ENCODE measurements around the gene EHD4. TPM values are rescaled to one million over a fixed set of nuclear protein-coding genes. Genes with fewer than 3 reads are reported as not detected.
A peak's percentile ranks its signal among the peaks of the same experiment; 100 is the strongest.

The EHD4 gene
- total RNA-seq, 1 donor from 2014 or later, result 18.8 TPM

GRCh38 chr15:41882689-41883483, 89.5 kb downstream of the EHD4 start:
- TF ChIP-seq, protein P1, sequence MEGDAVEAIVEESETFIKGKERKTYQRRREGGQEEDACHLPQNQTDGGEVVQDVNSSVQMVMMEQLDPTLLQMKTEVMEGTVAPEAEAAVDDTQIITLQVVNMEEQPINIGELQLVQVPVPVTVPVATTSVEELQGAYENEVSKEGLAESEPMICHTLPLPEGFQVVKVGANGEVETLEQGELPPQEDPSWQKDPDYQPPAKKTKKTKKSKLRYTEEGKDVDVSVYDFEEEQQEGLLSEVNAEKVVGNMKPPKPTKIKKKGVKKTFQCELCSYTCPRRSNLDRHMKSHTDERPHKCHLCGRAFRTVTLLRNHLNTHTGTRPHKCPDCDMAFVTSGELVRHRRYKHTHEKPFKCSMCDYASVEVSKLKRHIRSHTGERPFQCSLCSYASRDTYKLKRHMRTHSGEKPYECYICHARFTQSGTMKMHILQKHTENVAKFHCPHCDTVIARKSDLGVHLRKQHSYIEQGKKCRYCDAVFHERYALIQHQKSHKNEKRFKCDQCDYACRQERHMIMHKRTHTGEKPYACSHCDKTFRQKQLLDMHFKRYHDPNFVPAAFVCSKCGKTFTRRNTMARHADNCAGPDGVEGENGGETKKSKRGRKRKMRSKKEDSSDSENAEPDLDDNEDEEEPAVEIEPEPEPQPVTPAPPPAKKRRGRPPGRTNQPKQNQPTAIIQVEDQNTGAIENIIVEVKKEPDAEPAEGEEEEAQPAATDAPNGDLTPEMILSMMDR (conservative IDR thresholded peaks at IDR 0.05), result no peak
- Mint-ChIP-seq H3K9me3 (no peaks in the 10 kb centered on the region), H3K36me3 (no peaks in the 10 kb centered on the region), H3K4me3 (no peak overlapping the region), H3K4me1 (ENCODE audit: unreplicated experiment) (peaks cover 9% of the 10 kb centered on the region), H3K27ac (no peak overlapping the region), H3K27me3 (peaks cover 31% of the 10 kb centered on the region)
- DNase-seq (ENCODE audit: extremely low spot score, unreplicated experiment), result no peak

- DNase-seq (ENCODE audit: extremely low spot score, unreplicated experiment), result no peak
- no peak overlapping the region for H3K27ac Mint-ChIP-seq
- peaks cover 31% of the 10 kb centered on the region for H3K27me3 Mint-ChIP-seq
- TF ChIP-seq, protein P1 (conservative IDR thresholded peaks at IDR 0.05), result no peak
- H3K9me3 Mint-ChIP-seq, result no peaks in the 10 kb centered on the region
- peaks cover 9% of the 10 kb centered on the region for H3K4me1 Mint-ChIP-seq (ENCODE audit: unreplicated experiment)
- no peaks in the 10 kb centered on the region for H3K36me3 Mint-ChIP-seq
- peak overlapping the region; percentile 49 for H3K4me3 Mint-ChIP-seq
Measured at GRCh38 chr15:41881920-41882688, 90.3 kb downstream of the EHD4 start.

DNA sequence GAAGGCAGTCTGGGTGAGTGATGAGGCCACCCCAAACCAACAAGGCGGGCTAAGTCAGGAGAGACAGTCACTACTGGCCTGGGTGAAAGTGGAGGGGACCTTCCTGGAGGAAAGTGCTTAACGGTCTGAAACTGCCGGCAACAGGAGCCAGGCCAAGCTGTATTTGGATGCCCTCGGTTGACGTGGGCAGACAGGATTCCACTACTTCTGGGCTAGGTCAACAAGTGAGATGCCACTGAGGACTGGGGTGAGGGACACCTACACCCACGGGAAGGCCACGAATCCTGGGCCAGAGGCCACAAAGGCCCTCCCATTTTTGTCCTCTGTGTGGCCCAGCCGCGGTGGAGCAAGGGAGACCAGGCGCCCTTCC, 90.8 kb downstream of the EHD4 start:
- H3K27me3 Mint-ChIP-seq, result peaks cover 31% of the 10 kb centered on the region
- H3K4me1 Mint-ChIP-seq (ENCODE audit: unreplicated experiment), result peaks cover 9% of the 10 kb centered on the region
- no peak for DNase-seq (ENCODE audit: extremely low spot score, unreplicated experiment)
- no peaks in the 10 kb centered on the region for H3K36me3 Mint-ChIP-seq
- no peaks in the 10 kb centered on the region for H3K9me3 Mint-ChIP-seq
- H3K4me3 Mint-ChIP-seq, result peak overlapping the region; percentile 57
- H3K27ac Mint-ChIP-seq, result no peak overlapping the region
- TF ChIP-seq, protein P1 (conservative IDR thresholded peaks at IDR 0.05), result no peak

DNA sequence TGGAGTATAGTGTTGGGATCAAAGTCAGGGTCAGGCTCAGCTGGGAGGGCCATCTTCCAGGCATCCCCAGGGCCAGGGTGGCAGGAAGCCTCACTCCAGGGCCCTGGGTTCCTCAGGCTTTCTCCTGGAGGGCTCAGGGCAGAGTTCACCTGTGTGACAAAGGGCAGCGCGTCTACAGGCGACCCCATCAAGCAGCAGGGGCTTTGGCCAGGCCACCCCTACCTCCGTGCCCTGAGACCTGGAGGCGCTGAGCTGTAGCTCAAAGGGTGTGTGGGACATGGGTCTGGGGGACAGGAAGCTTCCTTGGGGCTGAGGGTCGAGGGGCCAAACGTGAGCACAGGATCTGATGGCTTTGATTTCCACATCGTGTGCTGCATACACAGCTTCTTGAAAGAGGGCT, 91.3 kb downstream of the EHD4 start:
- peaks cover 31% of the 10 kb centered on the region for H3K27me3 Mint-ChIP-seq
- no peak overlapping the region for H3K27ac Mint-ChIP-seq
- peak overlapping the region; percentile 57 for H3K4me3 Mint-ChIP-seq

DNA sequence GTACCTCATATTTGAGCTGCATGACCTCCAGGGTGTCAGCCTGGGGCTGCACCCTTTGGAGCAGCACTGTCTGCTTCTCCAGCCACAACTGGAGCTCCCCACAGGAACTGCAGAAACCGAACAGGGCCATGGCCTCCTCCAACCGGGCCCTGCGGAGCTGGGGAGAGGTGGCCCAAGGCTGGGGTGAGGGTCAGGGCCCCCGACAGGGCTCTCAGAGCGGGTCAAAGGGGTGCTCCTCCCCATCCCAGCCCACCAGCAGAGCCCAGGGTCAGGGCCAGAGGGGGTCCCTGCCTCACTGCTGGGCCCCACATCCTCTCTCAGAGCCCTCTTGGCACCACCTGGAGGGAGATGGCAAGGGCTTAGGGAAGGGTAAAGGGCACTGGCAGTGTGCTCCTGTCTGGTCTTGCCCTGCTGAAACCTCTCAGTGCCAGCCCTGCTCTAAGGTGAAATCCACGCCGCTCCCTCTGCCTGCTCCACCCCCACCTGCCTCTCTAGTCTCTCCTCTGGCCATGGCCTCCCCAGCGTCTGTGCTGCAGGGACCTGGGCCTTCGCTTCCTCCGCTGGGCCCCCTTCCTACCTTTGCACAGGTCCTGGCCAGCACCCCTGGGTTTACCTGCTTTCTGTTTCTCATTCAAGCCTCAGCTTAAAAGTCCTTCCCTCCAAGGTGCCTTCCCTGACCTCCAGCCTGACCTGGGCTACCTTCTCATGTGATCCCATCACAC, 92.0 kb downstream of the EHD4 start:
- Mint-ChIP-seq H3K4me3 (no peak overlapping the region), H3K9me3 (no peaks in the 10 kb centered on the region), H3K36me3 (no peaks in the 10 kb centered on the region), H3K27ac (no peak overlapping the region), H3K27me3 (peaks cover 31% of the 10 kb centered on the region), H3K4me1 (ENCODE audit: unreplicated experiment) (peaks cover 9% of the 10 kb centered on the region)
- no peak for DNase-seq (ENCODE audit: extremely low spot score, unreplicated experiment)
- TF ChIP-seq, protein P1 (conservative IDR thresholded peaks at IDR 0.05), result no peak

More for the DNA sequence above, 91.3 kb downstream of the EHD4 start:
- Mint-ChIP-seq H3K4me1 (ENCODE audit: unreplicated experiment) (peaks cover 9% of the 10 kb centered on the region), H3K9me3 (no peaks in the 10 kb centered on the region), H3K36me3 (no peaks in the 10 kb centered on the region)
- no peak for DNase-seq (ENCODE audit: extremely low spot score, unreplicated experiment)
- TF ChIP-seq, protein P1 (conservative IDR thresholded peaks at IDR 0.05), result no peak

Data from type B pancreatic cell (in vitro differentiated cells).